Measurements from ENCODE around the gene BHMT. TPM values are rescaled to one million over a fixed set of nuclear protein-coding genes. Genes with fewer than 3 reads are reported as not detected.

The BHMT gene
- total and polyA plus RNA-seq, 12 donors = 0.03 to 0.15 TPM; not detected in 10

- Histone ChIP-seq H3K4me3 (no peak overlapping the region), H3K27me3 (no peaks in the 10 kb centered on the region), H3K36me3 (no peaks in the 10 kb centered on the region), H3K27ac (no peak overlapping the region), H3K9me3 (peaks cover 0 to 14% (median 0%) of the 10 kb centered on the region in 11 donors), H3K4me1 (no peaks in the 10 kb centered on the region)
- DNase-seq = no peak
- WGBS, 2 donors = 80 to 83% methylated on average over 6 of the region's 6 CpGs
- TF ChIP-seq, protein P1, sequence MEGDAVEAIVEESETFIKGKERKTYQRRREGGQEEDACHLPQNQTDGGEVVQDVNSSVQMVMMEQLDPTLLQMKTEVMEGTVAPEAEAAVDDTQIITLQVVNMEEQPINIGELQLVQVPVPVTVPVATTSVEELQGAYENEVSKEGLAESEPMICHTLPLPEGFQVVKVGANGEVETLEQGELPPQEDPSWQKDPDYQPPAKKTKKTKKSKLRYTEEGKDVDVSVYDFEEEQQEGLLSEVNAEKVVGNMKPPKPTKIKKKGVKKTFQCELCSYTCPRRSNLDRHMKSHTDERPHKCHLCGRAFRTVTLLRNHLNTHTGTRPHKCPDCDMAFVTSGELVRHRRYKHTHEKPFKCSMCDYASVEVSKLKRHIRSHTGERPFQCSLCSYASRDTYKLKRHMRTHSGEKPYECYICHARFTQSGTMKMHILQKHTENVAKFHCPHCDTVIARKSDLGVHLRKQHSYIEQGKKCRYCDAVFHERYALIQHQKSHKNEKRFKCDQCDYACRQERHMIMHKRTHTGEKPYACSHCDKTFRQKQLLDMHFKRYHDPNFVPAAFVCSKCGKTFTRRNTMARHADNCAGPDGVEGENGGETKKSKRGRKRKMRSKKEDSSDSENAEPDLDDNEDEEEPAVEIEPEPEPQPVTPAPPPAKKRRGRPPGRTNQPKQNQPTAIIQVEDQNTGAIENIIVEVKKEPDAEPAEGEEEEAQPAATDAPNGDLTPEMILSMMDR (IDR thresholded peaks at IDR 0.05) = no peak
- ATAC-seq = no peak
- intact Hi-C loops (cut with DNase I) = no loop called here
These were observed 32.2 kb downstream of the BHMT start for GRCh38 chr5:79143684-79144379.

- no peak for DNase-seq
- intact Hi-C loops (cut with DNase I) = no loop called here
- Histone ChIP-seq H3K4me1 (no peaks in the 10 kb centered on the region), H3K27me3 (no peaks in the 10 kb centered on the region), H3K27ac (no peak overlapping the region), H3K9me3 (no peaks in the 10 kb centered on the region), H3K36me3 (no peaks in the 10 kb centered on the region), H3K4me3 (no peak overlapping the region)
- no peak for ATAC-seq
- TF ChIP-seq, protein P1 (IDR thresholded peaks at IDR 0.05) = no peak
These were observed 35.5 kb downstream of the BHMT start for GRCh38 chr5:79147076-79147475.

DNA sequence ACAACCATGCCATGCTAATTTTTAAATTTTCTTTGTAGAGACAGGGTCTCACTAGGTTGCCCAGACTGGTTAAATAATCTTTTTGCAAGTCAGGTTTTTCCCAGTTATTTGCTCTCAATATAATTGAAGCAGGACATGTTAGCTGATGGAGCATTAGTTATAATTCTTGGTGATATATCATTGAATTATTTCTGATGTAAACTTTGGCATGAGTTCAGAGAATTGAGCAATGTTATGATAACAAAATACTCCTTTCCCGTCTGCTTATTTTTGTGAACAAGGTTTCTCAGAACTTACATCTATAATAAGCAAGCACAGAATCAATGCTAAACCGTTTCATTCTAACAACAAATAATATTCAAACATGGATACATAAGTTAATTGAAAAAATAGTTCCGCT lies 37.8 kb downstream of the BHMT start:
- no peak for ATAC-seq
- Histone ChIP-seq H3K36me3 (no peaks in the 10 kb centered on the region), H3K27me3 (no peaks in the 10 kb centered on the region), H3K4me1 (no peaks in the 10 kb centered on the region), H3K9me3 (no peaks in the 10 kb centered on the region), H3K4me3 (no peak overlapping the region), H3K27ac (no peak overlapping the region)
- intact Hi-C loops (cut with DNase I) = no loop called here
- WGBS, 2 donors = 82 to 85% methylated on average over 3 of the region's 3 CpGs
- TF ChIP-seq, protein P1 (IDR thresholded peaks at IDR 0.05) = no peak
- no peak for DNase-seq

GRCh38 chr5:79151942-79152671 lies 40.5 kb downstream of the BHMT start:
- DNase-seq (no peak), ATAC-seq (no peak)
- 62 to 72% methylated on average over 6 of the region's 6 CpGs for WGBS, 2 donors
- TF ChIP-seq, protein P1 (IDR thresholded peaks at IDR 0.05) = no peak
- H3K27me3 ChIP-seq = no peaks in the 10 kb centered on the region
- no peak overlapping the region for H3K4me3 ChIP-seq
- no peaks in the 10 kb centered on the region for H3K36me3 ChIP-seq
- no peaks in the 10 kb centered on the region for H3K4me1 ChIP-seq
- H3K9me3 ChIP-seq = no peaks in the 10 kb centered on the region
- intact Hi-C loops (cut with DNase I) = no loop called here
- no peak overlapping the region for H3K27ac ChIP-seq
